Upper lobe of left lung (tissue), 4 donors: ENCODE data around the gene NCS1.

Experiments
- CTCF ChIP-seq, 6 experiments: fragments of 450-650 bp in 4 of 6; fragments of 200-600 bp in 2 of 6; sonication (generic) in 2 of 6; IDR thresholded peaks; one replicate each; pipeline ENCODE4 v1.5.1; 2016 to 2019; ENCODE audit warnings: antibody characterized with exemption in 6 of 6
- EP300 ChIP-seq, 4 donors: sonication (generic); formaldehyde crosslinking; IDR thresholded peaks; one replicate each; pipeline ENCODE4 v1.5.1; 2017; ENCODE audit warnings: antibody characterized with exemption in 4 of 4, control low read depth in 2 of 4
- POLR2A ChIP-seq, 4 donors: fragments of 450-650 bp; IDR thresholded peaks; one replicate each; pipeline ENCODE4 v1.5.1; 2016 to 2017; ENCODE audit warnings: antibody characterized with exemption in 4 of 4, mild to moderate bottlenecking in 2 of 4

GRCh38 chr9:130137641-130138081 lies 34.5 kb upstream of the NCS1 start:
- TF ChIP-seq CTCF (IDR thresholded peaks at IDR 0.05): no peak
- TF ChIP-seq POLR2A (IDR thresholded peaks at IDR 0.05): no peak
- TF ChIP-seq EP300 (IDR thresholded peaks at IDR 0.05): no peak
